Measurements from ENCODE around the gene FAM151B. TPM values are rescaled to one million over a fixed set of nuclear protein-coding genes. Genes with fewer than 3 reads are reported as not detected.

Gene FAM151B
- total RNA-seq, 1 experiment from 2014 or later = 0.72 TPM

- no peak overlapping the region for H2BK12ac ChIP-seq (ENCODE audit: insufficient read length, low read depth, low read length)
- no peak overlapping the region for H2BK15ac ChIP-seq (ENCODE audit: low read depth, low read length)
- no peak overlapping the region for H4K5ac ChIP-seq (ENCODE audit: insufficient read length, low read depth, low read length)
- Mint-ChIP-seq H3K36me3 (ENCODE audit: insufficient read depth in 1 of 3, low read depth in 3 of 3) (peaks cover 26 to 62% (median 54%) of the 10 kb centered on the region in 3 experiments), H3K4me3 (no peak overlapping the region), H3K4me1 (peaks cover 8 to 11% of the 10 kb centered on the region in 2 experiments; a peak in 2 of 4 replicates), H3K9me3 (peaks cover 22 to 30% of the 10 kb centered on the region in 2 experiments), H3K27ac (no peak overlapping the region), H3K27me3 (ENCODE audit: low read depth) (no peaks in the 10 kb centered on the region)
- H3K27me3 ChIP-seq (ENCODE audit: insufficient read depth, low read length) = no peaks in the 10 kb centered on the region
- no peak overlapping the region for H3K4me2 ChIP-seq (ENCODE audit: insufficient read depth, insufficient read length, low read length)
- no peaks in the 10 kb centered on the region for H3K4me1 ChIP-seq (ENCODE audit: insufficient read depth, low read length)
- H4K91ac ChIP-seq (ENCODE audit: insufficient read length, low read depth, low read length) = no peak overlapping the region
- H3K79me1 ChIP-seq (ENCODE audit: insufficient read depth, low read depth, low read length, poor library complexity, severe bottlenecking) = no peaks in the 10 kb centered on the region
- H2AFZ ChIP-seq (ENCODE audit: low read length) = no peak overlapping the region
- no peak overlapping the region for H3K9ac ChIP-seq (ENCODE audit: extremely low read depth, insufficient read length, low read length)
- no peak overlapping the region for H2AK5ac ChIP-seq (ENCODE audit: insufficient read length, low read length)
- H4K20me1 ChIP-seq (ENCODE audit: control insufficient read depth, insufficient read depth, insufficient read length) = no peaks in the 10 kb centered on the region
- H3K4ac ChIP-seq (ENCODE audit: low read depth, low read length) = no peak overlapping the region
- DNase-seq = no peak
- no peak overlapping the region for H2BK120ac ChIP-seq (ENCODE audit: low read depth, low read length, poor library complexity, severe bottlenecking)
- no peak overlapping the region for H3K23ac ChIP-seq (ENCODE audit: insufficient read length, low read depth, low read length)
- no peak overlapping the region for H3K27ac ChIP-seq (ENCODE audit: insufficient read length, low read depth, low read length)
- no peak overlapping the region for H3T11ph ChIP-seq (ENCODE audit: low read length)
- H3K18ac ChIP-seq (ENCODE audit: insufficient read length, low read depth, low read length) = no peak overlapping the region
- H3K14ac ChIP-seq (ENCODE audit: insufficient read depth, low read length) = no peak overlapping the region
- H3K23me2 ChIP-seq (ENCODE audit: insufficient read length, low read depth, low read length, poor library complexity, severe bottlenecking) = no peaks in the 10 kb centered on the region
- no peak overlapping the region for H3K56ac ChIP-seq (ENCODE audit: insufficient read length, low read depth, low read length)
- TF ChIP-seq CTCF (conservative IDR thresholded peaks at IDR 0.05) = no peak
- H2BK20ac ChIP-seq (ENCODE audit: low read depth, low read length, poor library complexity, severe bottlenecking) = no peak overlapping the region
- no peak overlapping the region for H4K8ac ChIP-seq (replicated peaks; ENCODE audit: insufficient read length, low read depth, low read length)
- H2BK5ac ChIP-seq (ENCODE audit: insufficient read length, low read length) = no peak overlapping the region
- H3K9me3 ChIP-seq (ENCODE audit: control insufficient read depth, low read depth, low read length) = no peaks in the 10 kb centered on the region
- H3K79me2 ChIP-seq (ENCODE audit: insufficient read depth, low read length) = no peaks in the 10 kb centered on the region
These were observed 8.2 kb upstream of the FAM151B start for GRCh38 chr5:80479713-80480112.
